ENCODE measurements around the gene USF2.
"Not testable (repeated sequence)": the region's sequence is repeated elsewhere in the genome, so short reads cannot be mapped to it uniquely, and the experiment has no call there.

The USF2 gene

DNA sequence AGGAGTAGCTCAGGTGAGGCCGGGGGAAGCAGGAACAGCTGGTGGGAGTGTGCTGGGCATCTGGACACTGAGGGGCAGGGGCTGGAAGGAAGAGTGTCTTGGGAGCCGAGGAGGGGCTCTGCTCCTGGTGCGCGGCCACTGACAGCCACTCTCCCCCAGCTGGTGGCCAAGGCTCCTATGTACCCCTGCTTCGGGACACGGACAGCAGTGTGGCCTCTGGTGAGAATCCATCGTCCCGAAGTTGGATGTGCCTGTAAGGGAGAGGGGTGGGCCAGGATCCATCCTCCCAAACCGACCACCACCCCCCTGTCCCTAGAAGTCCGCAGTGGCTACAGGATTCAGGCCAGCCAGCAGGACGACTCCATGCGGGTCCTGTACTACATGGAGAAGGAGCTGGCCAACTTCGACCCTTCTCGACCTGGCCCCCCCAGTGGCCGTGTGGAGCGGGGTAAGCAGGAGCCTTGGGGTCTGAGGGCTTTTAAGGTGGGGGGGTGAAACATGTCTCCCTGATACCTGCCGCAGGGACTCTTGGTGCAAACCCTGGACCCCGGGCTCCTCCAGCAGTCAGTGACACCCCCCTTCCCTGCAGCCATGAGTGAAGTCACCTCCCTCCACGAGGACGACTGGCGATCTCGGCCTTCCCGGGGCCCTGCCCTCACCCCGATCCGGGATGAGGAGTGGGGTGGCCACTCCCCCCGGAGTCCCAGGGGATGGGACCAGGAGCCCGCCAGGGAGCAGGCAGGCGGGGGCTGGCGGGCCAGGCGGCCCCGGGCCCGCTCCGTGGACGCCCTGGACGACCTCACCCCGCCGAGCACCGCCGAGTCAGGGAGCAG is 2.0 kb upstream of the USF2 start:
- no peak for DNase-seq

DNA sequence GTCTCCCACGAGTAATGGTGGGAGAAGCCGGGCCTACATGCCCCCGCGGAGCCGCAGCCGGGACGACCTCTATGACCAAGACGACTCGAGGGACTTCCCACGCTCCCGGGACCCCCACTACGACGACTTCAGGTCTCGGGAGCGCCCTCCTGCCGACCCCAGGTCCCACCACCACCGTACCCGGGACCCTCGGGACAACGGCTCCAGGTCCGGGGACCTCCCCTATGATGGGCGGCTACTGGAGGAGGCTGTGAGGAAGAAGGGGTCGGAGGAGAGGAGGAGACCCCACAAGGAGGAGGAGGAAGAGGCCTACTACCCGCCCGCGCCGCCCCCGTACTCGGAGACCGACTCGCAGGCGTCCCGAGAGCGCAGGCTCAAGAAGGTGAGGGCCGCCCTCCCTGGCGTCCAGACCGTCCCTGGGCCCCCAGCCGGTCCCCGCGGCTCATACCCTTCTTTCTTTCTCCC is 1.4 kb upstream of the USF2 start:
- peak; percentile 23 for DNase-seq

DNA sequence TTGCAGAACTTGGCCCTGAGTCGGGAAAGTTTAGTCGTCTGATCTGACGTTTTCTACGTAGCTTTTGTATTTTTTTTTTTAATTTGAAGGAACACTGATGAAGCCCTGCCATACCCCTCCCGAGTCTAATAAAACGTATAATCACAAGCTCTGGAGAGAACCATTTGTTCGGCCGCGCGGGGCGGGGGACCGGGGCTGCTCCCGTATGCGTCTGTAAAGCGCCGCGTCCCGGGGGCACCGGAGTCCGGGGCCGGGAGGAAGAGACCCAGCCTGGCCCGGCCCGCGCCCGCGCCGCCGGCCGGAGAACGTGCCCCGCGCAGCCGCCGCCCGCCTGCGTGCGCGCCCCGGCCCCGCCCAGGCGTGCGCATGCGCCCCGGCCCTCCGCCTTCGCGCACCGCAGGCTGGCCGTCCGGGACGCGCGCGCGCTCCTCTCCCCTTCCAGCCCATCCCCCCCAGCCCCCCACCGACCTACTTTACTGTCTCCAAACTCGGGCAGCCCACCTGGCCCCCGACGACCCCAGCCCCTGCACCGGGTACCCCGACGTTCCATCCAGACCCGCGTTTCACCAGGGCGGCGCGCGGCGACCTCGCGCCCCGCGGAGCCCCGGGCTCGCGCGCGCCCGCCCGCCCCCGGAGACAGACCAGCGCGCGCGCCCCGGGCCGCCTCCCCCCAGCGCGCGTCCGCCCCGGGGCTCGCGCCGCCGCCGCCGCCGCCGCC is 785 bp upstream of the USF2 start:
- peak; percentile 82 for DNase-seq

DNA sequence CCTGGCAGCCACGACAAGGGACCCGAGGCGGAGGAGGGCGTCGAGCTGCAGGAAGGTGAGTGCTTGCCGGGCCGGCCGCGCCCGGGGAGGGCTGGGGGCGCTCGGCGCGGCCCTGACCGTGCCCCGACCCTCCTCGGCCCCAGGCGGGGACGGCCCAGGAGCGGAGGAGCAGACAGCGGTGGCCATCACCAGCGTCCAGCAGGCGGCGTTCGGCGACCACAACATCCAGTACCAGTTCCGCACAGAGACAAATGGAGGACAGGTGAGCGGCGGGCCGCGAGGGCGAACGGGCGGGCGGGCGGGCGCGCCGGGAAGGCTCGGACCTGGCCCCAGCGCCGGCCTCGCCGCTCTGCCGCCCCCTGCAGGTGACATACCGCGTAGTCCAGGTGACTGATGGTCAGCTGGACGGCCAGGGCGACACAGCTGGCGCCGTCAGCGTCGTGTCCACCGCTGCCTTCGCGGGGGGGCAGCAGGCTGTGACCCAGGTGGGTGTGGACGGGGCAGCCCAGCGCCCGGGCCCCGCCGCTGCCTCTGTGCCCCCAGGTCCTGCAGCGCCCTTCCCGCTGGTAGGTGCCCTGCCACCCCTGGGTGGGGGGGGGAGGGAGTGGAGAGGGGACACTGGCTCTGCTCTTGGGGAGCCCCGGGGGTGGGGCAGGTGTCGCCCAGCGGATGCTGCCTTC is 816 bp downstream of the USF2 start:
- DNase-seq = peak; percentile 84

DNA sequence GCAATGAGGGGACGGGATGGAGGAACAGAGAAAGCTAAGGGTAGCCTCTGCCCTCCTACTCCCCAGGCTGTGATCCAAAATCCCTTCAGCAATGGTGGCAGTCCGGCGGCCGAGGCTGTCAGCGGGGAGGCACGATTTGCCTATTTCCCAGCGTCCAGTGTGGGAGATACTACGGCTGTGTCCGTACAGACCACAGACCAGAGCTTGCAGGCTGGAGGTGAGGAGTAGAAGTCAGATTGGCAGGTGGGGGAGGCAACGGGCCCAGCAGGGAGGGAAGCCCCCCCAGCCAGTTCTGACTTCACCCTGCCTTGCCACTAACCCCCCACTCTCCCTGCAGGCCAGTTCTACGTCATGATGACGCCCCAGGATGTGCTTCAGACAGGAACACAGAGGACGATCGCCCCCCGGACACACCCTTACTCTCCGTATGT is 1.6 kb downstream of the USF2 start:
- no peak for DNase-seq

DNA sequence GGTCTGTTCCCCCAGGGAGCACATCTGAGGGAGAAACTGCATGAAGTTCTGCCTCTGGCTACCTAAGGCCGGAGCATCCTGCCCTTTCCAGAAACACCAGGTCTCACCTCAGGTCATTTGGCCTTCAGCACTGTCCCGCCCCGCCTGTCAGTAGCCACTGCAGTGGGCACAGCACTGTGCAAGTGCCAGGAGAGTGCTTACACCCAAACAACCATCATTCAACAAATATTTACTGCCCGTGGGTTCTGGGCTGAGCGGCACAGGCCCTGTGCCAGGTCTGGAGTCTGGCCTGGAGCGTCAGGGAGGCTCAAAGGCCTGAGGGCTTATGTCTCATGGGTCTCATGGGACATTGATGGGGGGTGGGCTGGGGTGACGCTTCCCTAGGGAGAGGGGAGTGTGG is 2.8 kb downstream of the USF2 start:
- DNase-seq = no peak

DNA sequence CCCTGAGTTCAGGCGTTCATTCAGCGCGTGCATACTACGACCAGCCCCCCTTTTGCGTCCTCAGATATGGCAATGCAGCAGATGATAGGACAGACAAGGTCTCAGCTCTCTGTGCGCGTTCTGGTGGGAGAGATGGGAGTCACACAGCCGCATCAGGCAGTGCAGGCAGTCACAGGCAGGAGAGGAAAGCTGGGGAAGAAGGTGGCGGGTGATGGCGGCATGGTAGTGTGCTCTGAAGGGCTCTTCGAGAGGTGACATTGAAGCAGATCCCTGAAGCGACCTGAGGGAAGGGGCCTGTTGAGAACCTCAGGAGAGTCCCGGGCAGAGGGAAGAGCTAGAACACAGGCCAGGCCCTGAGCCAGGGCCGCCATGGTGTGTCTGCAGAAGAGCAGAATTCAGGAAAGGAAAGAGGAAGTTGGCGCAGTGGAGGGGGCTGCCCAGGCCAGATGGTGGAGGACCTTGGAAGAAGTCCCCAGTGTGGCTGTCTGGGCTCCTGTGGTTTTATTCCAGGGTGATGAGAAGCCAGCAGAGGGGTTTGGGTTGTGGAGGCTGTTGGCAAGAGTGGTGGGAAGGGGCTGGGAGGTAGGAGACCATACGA is 3.5 kb downstream of the USF2 start:
- no peak for DNase-seq

DNA sequence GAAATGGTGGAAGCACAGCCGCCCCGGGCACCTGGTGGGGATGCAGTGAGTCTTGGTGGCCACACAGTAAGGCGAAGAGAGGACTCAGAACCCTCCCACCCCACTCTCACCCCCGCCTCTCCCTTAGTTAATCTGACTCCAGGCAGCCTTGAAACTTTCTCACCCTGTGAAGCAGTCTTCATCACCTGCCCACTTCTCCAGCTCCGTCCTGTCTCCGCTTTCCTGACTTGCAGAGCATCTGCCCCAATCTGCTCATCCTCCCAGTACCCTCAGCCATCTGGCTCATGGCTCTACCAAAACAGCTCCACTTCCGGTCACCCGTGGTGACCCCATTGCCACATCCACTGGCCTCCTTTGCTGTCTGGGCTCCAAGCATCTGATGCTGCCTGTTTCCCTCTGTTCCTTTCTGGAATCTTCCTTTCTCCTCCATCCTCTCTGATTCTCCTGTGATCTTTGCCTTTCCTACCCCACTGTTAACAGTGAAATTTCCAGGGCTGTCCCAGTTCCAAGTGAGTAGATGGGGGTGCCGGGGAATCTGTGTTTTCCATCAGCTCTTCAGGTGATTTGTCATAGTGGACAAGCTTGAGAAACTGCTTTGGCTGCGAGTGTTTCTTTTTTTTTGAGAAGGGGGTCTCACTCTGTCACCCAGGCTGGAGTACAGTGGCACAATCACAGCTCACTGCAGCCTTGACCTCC is 4.3 kb downstream of the USF2 start:
- DNase-seq = no peak

DNA sequence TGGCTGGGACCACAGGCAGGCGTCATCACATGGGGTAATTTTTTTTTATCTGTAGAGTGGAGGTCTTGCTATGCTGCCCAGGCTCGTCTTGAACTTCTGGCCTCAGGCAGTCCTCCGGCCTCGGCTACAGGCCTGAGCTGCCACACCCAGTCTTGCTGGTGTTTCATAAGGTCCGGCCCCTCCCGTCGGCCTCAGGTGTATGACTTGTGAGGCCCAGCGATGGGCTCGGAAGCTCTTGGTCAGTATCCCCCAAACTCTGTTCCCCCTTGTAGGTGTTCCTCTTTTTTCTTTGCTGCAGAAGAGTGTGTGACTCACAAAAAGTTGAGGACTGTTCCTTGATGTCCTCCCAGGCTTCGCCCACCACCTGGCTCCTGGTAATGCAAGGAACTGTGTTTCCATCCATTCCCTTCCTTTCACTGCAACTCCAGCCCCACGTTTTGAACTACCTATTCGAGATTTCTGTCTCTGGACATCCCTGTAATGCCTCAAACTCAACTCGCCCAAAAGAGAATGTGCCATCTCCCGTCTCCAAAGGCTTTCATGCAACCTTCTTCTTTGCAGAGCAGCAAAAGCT is 5.0 kb downstream of the USF2 start:
- no peak for DNase-seq

DNA sequence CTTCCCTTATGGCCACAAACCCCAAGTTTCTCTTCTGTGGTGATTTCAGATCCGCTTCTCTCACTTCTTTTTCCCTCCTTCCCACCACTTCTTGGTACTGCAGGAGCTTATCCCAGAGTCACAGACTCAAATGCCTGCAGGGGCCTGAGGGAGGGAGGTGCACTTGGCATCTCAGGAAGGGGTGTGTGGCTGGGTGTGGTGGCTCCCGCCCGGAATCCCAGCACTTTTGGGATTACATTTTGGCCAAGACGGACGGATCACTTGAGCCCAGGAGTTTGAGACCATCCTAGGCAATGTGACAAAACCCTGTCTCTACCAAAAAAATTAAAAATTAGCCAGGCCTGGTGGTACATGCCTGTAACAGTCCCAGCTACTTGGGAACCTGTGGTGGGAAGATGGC is 5.6 kb downstream of the USF2 start:
- no peak for DNase-seq

DNA sequence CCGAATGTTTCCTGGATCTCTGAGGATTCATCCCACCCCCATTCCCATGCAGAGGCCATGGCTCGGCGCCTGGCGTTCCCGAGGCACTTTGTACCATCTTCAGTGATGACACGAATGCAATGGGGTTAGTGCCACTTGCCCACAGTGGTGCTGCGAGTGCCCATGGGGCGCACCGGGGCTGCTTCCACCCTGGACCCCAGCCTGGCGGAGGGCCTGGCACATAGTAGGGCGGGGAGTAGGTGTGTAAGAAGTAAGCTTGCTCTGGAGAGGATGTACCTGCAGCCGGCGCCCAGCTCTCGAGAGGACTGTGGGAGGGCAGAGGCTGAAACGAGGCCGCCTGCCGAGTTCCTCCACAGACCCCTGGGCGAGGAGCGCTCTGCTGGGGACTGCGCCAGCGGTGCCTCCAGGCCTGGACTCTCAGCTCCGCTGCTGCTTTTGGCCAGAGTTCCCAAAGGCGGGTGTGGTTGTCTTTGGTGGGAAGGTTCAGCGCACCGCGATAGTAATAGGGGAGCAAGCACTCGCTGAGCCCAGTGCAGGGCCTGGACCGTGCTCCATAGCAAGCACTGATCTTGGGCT is 8.0 kb downstream of the USF2 start:
- no peak for DNase-seq

DNA sequence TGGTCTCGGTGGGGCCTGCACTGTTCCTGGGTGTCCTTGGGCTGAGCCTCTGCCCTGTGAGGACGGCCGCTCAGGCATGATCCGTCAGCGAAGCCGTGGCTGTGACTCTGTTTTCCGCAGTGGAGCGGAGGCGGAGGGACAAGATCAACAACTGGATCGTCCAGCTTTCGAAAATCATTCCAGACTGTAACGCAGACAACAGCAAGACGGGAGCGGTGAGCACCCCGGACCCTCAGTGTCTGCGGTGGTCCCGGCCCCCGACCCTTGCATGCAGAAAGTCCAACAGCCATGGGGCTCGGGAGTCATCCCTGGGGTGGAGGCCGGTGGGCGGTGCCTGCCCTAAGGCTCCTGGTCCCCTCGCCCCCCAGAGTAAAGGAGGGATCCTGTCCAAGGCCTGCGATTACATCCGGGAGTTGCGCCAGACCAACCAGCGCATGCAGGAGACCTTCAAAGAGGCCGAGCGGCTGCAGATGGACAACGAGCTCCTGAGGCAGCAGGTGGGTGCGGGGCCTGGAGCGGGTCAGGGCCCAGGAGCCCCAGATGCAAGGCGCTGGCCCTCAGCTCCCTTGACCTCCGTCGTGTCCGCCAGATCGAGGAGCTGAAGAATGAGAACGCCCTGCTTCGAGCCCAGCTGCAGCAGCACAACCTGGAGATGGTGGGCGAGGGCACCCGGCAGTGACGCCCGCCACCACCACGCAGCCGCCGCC is 10.0 kb downstream of the USF2 start:
- no peak for DNase-seq

DNA sequence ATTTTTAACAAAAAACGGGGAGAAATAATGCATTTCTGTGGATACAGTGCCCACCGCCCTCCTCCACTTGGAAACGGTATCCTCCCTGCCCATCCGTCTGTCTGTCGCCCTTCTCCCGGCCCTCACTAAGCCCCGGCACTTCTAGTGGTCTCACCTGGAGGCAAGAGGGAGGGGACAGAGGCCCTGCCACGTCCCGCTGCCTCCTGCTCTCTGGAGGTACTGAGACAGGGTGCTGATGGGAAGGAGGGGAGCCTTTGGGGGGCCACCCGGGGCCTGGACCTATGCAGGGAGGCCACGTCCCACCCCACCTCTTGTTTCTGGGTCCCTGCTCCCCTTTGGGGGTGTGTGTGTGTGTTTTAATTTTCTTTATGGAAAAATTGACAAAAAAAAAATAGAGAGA is 10.6 kb downstream of the USF2 start:
- DNase-seq = no peak

DNA sequence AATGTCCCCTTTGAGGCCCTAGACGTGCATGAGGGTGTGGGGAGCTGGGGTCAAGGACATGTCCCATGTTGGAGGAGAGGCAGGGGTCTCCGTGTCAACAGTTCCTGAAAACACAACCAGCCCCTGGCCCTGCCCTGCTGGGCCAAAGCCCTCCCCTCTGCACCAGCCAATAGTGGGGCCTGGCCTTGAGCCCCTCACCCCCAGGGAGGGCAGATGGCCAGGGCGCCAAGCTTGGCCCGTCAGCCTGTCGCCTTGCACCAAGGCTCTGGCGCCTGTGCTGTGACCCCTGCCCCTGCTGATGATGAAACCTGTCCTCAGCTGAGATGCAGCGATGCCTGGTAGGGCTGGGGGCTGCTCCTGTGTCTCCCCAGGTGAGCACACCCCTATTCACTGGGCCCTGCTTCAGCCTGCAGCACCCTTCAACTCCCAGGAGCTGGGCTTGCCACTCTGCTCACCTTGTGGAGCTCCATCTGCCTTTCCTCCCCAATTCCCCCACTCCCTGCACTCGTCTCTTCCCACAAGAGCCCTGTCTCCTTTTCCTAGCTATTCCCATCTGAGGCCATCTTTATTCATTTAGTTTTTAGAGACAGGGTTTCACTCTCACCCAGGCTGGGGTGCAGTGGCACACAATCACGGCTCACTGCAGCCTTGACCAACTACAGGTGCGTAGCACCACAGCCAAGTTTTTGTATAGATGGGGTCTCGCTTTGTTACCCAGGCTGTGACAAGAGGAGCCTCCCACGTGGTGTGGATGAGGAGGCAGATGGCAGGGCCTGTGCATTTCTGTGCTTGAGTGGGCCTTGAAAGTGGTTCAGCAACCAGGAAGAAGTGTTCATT is 11.4 kb downstream of the USF2 start:
- no peak for DNase-seq

DNA sequence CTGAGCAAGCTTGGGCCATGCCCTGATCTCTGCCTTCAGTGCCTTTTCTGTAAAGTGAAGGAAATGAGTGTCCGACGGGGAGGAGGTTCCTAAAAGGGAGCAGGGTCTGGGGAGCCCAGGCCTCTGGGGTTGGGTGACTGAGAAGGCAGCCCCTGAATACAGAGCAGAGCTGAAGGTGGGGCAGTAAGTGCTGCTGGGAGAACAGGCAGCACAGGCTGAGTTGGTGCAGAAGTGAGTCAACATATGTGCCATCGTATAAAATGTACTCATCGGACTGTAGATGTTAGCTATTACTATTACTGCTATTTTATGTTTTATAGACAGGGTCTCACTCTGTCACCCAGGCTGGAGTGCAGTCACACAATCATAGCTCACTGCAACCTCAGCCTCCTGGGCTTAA is 12.5 kb downstream of the USF2 start:
- no peak for DNase-seq

DNA sequence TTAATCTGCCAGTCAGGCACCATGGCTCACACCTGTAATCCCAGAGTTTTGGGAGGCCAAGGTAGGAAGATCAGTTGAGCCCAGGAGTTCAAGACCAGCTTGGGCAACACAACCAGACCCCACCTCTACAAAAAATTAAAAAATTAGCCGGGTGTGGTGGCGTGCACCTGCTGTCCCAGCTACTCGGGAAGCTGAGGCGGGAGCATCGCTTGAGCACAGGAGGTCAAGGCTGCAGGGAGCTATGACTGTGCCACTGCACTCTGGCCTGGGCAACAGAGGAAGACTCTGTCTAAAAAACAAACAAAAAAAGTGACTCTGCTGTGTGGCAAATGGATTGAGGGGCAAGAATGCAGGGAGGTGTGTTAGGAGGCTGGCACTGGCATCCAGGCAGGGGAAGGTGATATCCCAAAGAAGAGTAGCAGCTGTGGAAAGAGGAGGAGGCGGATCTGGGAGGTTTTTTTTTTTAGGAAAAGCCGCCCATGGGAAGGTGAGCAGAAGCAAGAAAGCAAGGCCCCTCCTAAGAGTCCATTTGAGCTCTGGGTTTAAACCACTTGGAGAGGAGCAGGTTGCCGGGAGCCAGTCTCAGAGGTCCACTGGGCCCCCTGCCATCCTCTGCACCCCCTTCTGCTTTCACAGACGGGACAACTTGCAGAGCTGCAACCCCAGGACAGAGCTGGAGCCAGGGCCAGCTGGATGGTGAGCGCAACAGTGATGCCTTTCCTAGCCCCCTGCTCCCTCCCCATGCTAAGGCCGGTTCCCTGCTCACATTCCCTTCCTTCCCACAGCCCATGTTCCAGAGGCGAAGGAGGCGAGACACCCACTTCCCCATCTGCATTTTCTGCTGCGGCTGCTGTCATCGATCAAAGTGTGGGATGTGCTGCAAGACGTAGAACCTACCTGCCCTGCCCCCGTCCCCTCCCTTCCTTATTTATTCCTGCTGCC is 15.7 kb downstream of the USF2 start:
- no peak for DNase-seq

DNA sequence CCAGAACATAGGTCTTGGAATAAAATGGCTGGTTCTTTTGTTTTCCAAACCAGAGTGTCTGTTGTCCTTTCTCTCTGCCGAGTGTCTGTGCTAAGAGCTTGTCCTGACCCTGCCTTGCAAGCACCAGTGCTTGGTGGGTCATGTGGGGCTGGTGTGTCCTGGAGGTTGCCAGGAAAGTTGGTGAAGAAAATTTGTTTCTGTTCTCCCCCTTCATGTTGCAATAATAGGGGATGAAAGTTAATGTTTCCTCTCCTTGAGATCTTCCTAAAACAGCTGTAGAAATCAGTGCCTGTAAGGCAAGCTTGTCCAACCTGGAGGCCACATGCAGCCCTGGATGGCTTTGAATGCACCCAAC is 16.3 kb downstream of the USF2 start:
- no peak for DNase-seq

DNA sequence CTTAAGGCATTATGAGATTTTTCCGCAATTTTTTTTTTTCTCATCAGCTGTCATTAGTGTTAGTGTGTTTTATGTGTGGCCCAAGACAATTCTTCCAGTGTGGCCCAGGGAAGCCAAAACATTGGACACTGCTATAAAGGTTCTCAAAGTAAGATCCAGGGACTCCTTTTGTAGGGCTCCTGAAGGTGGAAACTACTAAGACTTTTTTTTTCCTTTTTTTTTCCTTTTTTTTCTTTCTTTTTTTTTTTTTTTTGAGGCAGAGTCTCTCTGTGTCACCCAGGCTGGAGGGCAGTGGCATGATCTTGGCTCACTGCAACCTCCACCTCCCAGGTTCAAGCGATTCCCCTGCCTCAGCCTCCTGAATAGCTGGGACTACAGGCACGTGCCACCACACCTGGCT is 16.7 kb downstream of the USF2 start:
- DNase-seq = not testable (repeated sequence)

DNA sequence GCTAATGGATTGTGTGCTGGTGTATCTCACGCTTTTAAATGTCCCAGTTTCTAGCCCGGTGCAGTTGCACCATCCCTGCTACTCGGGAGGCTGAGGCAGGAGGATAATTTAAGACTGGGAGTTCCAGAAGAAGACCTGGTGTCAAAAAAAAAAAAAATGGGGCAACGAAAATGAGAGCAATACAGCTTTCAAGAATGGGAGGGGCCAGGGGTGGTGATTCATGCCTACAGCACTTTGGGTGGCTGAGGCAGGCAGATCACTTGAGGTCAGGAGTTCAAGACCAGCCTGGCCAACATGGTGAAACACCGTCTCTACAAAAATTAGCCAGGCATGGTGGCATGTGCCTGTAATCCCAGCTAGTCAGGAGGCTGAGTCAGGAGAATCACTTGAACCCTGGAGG is 17.3 kb downstream of the USF2 start:
- DNase-seq = not testable (repeated sequence)

Measured in CD4-positive, alpha-beta T cell treated with Interleukin-12 subunit alpha and Interleukin-12 subunit beta, for 1 hour (primary cell).